CD4-positive, CD25-positive, alpha-beta regulatory T cell (primary cell): Measurements from ENCODE around the gene VANGL1. TPM values are rescaled to one million over a fixed set of nuclear protein-coding genes. Genes with fewer than 3 reads are reported as not detected.
A peak's percentile ranks its signal among the peaks of the same experiment; 100 is the strongest.

Experiments
- ATAC-seq, 2 donors: fragments of 150-1000 bp; cut with Tn5 transposase; one replicate each; pipeline ENCODE4 v1.10.0; 2021; ENCODE audit warnings: low read depth in 2 of 2, moderate number of reproducible peaks in 2 of 2, moderate library complexity in 1 of 2
- DNase-seq, 3 donors: peaks; one replicate each; pipeline versions ENCODE4 v3.0.0 to v3.0.0-alpha.2; 2012 to 2022; ENCODE audit warnings: mixed read lengths in 1 of 3
- H3K27ac ChIP-seq: one replicate; pipeline ENCODE4 v1.7.0; 2013; ENCODE audit warnings: mild to moderate bottlenecking, low read length; ENCODE audit not compliant: insufficient read depth, poor library complexity, severe bottlenecking
- H3K27me3 ChIP-seq: one replicate; pipeline ENCODE4 v1.7.0; 2013; ENCODE audit warnings: low read length; ENCODE audit not compliant: control insufficient read depth, insufficient read depth
- H3K36me3 ChIP-seq: one replicate; pipeline ENCODE4 v1.7.0; 2013; ENCODE audit warnings: mild to moderate bottlenecking, low read length, moderate library complexity; ENCODE audit not compliant: control insufficient read depth, insufficient read depth
- H3K4me1 ChIP-seq: 2 replicates; pipeline ENCODE4 v1.7.0; 2013; ENCODE audit warnings: mild to moderate bottlenecking, low read length; ENCODE audit not compliant: insufficient read depth, control insufficient read depth, poor library complexity, severe bottlenecking
- H3K4me3 ChIP-seq: one replicate; pipeline ENCODE4 v1.7.0; 2013; ENCODE audit warnings: low read depth, mild to moderate bottlenecking, low read length, moderate library complexity
- H3K9me3 ChIP-seq, 2 experiments: 1 replicate in 1 of 2; 2 replicates in 1 of 2; pipeline ENCODE4 v1.7.0; 2013; ENCODE audit warnings: low read length in 2 of 2, mild to moderate bottlenecking in 1 of 2, moderate library complexity in 1 of 2; ENCODE audit not compliant: control insufficient read depth in 2 of 2
- H3K27ac Mint-ChIP-seq, 3 donors: one replicate each; pipeline ENCODE4 v1.8.0; 2020 to 2022; ENCODE audit warnings: mild to moderate bottlenecking in 3 of 3, mixed read lengths in 3 of 3, moderate library complexity in 2 of 3
- H3K27me3 Mint-ChIP-seq: one replicate; pipeline ENCODE4 v1.8.0; 2022; ENCODE audit warnings: mild to moderate bottlenecking, mixed read lengths
- H3K36me3 Mint-ChIP-seq: one replicate; pipeline ENCODE4 v1.8.0; 2020; ENCODE audit warnings: mixed read lengths
- H3K4me1 Mint-ChIP-seq, 4 donors: one replicate each; pipeline ENCODE4 v1.8.0; 2020 to 2022; ENCODE audit warnings: mixed read lengths in 4 of 4, mild to moderate bottlenecking in 1 of 4
- H3K4me3 Mint-ChIP-seq, 4 donors: one replicate each; pipeline ENCODE4 v1.8.0; 2020 to 2022; ENCODE audit warnings: mild to moderate bottlenecking in 4 of 4, mixed read lengths in 4 of 4, moderate library complexity in 3 of 4
- H3K9me3 Mint-ChIP-seq, 7 donors: one replicate each; pipeline ENCODE4 v1.8.0; 2020 to 2022; ENCODE audit warnings: mixed read lengths in 7 of 7, mild to moderate bottlenecking in 3 of 7, moderate library complexity in 2 of 7
- polyA plus RNA-seq, 4 donors: library from polyadenylated mRNA; unstranded; fragments of 300-500 nt; fragmentation: Illumina TruSeq; gene quantifications; one replicate each; pipeline ENCODE4 v1.2.3, GENCODE V29; 2021
- total RNA-seq: library from RNA; stranded (reverse); gene quantifications from one replicate; pipeline ENCODE4 v1.2.3, GENCODE V29; 2022

The VANGL1 gene
- total and polyA plus RNA-seq, 5 donors from 2014 or later, result 3.6 to 10.7 (median 6.1) TPM

GRCh38 chr1:115723756-115724155 is 82.0 kb downstream of the VANGL1 start:
- no peak overlapping the region for H3K27ac Mint-ChIP-seq
- H3K4me3 Mint-ChIP-seq, result no peak overlapping the region
- H3K27me3 ChIP-seq, result no peaks in the 10 kb centered on the region
- no peaks in the 10 kb centered on the region for H3K4me1 ChIP-seq
- H3K4me1 Mint-ChIP-seq, result no peaks in the 10 kb centered on the region
- H3K27ac ChIP-seq, result no peak overlapping the region
- no peaks in the 10 kb centered on the region for H3K36me3 ChIP-seq
- no peaks in the 10 kb centered on the region for H3K36me3 Mint-ChIP-seq
- H3K9me3 ChIP-seq, result no peaks in the 10 kb centered on the region
- H3K9me3 Mint-ChIP-seq, result peaks cover 0 to 1% (median 0%) of the 10 kb centered on the region in 7 donors
- ATAC-seq (no peak), DNase-seq (no peak)
- no peak overlapping the region for H3K4me3 ChIP-seq
- peaks cover 25% of the 10 kb centered on the region for H3K27me3 Mint-ChIP-seq

- Histone ChIP-seq H3K27me3 (no peaks in the 10 kb centered on the region), H3K4me3 (no peak overlapping the region), H3K4me1 (no peaks in the 10 kb centered on the region), H3K36me3 (no peaks in the 10 kb centered on the region), H3K27ac (no peak overlapping the region), H3K9me3 (no peaks in the 10 kb centered on the region)
- Mint-ChIP-seq H3K4me1 (no peaks in the 10 kb centered on the region), H3K27ac (no peak overlapping the region), H3K4me3 (no peak overlapping the region), H3K27me3 (peaks cover 20% of the 10 kb centered on the region), H3K36me3 (no peaks in the 10 kb centered on the region), H3K9me3 (peaks cover 0 to 1% (median 0%) of the 10 kb centered on the region in 7 donors)
- DNase-seq (no peak), ATAC-seq (no peak)
Observed at GRCh38 chr1:115725600-115725999, 83.8 kb downstream of the VANGL1 start.

- Mint-ChIP-seq H3K9me3 (peaks cover 0 to 1% (median 0%) of the 10 kb centered on the region in 7 donors), H3K36me3 (no peaks in the 10 kb centered on the region), H3K27ac (no peak overlapping the region), H3K4me3 (no peak overlapping the region), H3K4me1 (no peaks in the 10 kb centered on the region), H3K27me3 (peaks cover 20% of the 10 kb centered on the region)
- H3K27me3 ChIP-seq, result no peaks in the 10 kb centered on the region
- H3K4me3 ChIP-seq, result no peak overlapping the region
- H3K27ac ChIP-seq, result no peak overlapping the region
- H3K9me3 ChIP-seq, result no peaks in the 10 kb centered on the region
- no peaks in the 10 kb centered on the region for H3K36me3 ChIP-seq
- DNase-seq, result no peak
- no peaks in the 10 kb centered on the region for H3K4me1 ChIP-seq
- ATAC-seq, result no peak
Observed at GRCh38 chr1:115726161-115726560, 84.4 kb downstream of the VANGL1 start.

GRCh38 chr1:115726570-115726969 is 84.8 kb downstream of the VANGL1 start:
- Histone ChIP-seq H3K27me3 (no peaks in the 10 kb centered on the region), H3K9me3 (no peaks in the 10 kb centered on the region), H3K27ac (no peak overlapping the region), H3K4me3 (no peak overlapping the region), H3K36me3 (no peaks in the 10 kb centered on the region), H3K4me1 (no peaks in the 10 kb centered on the region)
- H3K4me3 Mint-ChIP-seq, result no peak overlapping the region
- no peaks in the 10 kb centered on the region for H3K36me3 Mint-ChIP-seq
- ATAC-seq (no peak), DNase-seq (no peak)
- no peaks in the 10 kb centered on the region for H3K4me1 Mint-ChIP-seq
- peaks cover 20% of the 10 kb centered on the region for H3K27me3 Mint-ChIP-seq
- no peak overlapping the region for H3K27ac Mint-ChIP-seq
- peaks cover 0 to 1% (median 0%) of the 10 kb centered on the region in 7 donors for H3K9me3 Mint-ChIP-seq

GRCh38 chr1:115727706-115728249 is 86.0 kb downstream of the VANGL1 start:
- ATAC-seq (no peak), DNase-seq (no peak)
- Histone ChIP-seq H3K27me3 (no peaks in the 10 kb centered on the region), H3K36me3 (no peaks in the 10 kb centered on the region), H3K9me3 (no peaks in the 10 kb centered on the region), H3K4me3 (no peak overlapping the region), H3K27ac (no peak overlapping the region), H3K4me1 (no peaks in the 10 kb centered on the region)
- H3K4me3 Mint-ChIP-seq, result no peak overlapping the region
- peaks cover 0 to 1% (median 0%) of the 10 kb centered on the region in 7 donors for H3K9me3 Mint-ChIP-seq
- no peaks in the 10 kb centered on the region for H3K36me3 Mint-ChIP-seq
- H3K27ac Mint-ChIP-seq, result no peak overlapping the region
- no peaks in the 10 kb centered on the region for H3K4me1 Mint-ChIP-seq
- peaks cover 20% of the 10 kb centered on the region for H3K27me3 Mint-ChIP-seq

- Histone ChIP-seq H3K9me3 (no peaks in the 10 kb centered on the region), H3K27ac (no peak overlapping the region), H3K4me1 (no peaks in the 10 kb centered on the region), H3K4me3 (no peak overlapping the region), H3K36me3 (no peaks in the 10 kb centered on the region), H3K27me3 (no peaks in the 10 kb centered on the region)
- H3K4me1 Mint-ChIP-seq, result no peaks in the 10 kb centered on the region
- ATAC-seq (no peak), DNase-seq (no peak)
- H3K4me3 Mint-ChIP-seq, result no peak overlapping the region
- H3K9me3 Mint-ChIP-seq, result peaks cover 0 to 1% (median 0%) of the 10 kb centered on the region in 7 donors
- H3K27ac Mint-ChIP-seq, result no peak overlapping the region
- H3K27me3 Mint-ChIP-seq, result peaks cover 24% of the 10 kb centered on the region
- H3K36me3 Mint-ChIP-seq, result no peaks in the 10 kb centered on the region
Observed at GRCh38 chr1:115728341-115728740, 86.6 kb downstream of the VANGL1 start.

GRCh38 chr1:115729756-115730155 is 88.0 kb downstream of the VANGL1 start:
- Mint-ChIP-seq H3K9me3 (peaks cover 0 to 4% (median 0%) of the 10 kb centered on the region in 7 donors), H3K36me3 (no peaks in the 10 kb centered on the region), H3K4me3 (no peak overlapping the region), H3K27me3 (peaks cover 14% of the 10 kb centered on the region), H3K27ac (no peak overlapping the region), H3K4me1 (no peaks in the 10 kb centered on the region)
- Histone ChIP-seq H3K9me3 (no peaks in the 10 kb centered on the region), H3K36me3 (no peaks in the 10 kb centered on the region), H3K27ac (no peak overlapping the region), H3K4me1 (no peaks in the 10 kb centered on the region), H3K27me3 (no peaks in the 10 kb centered on the region), H3K4me3 (no peak overlapping the region)
- DNase-seq (no peak), ATAC-seq (no peak)

- H3K4me3 ChIP-seq, result no peak overlapping the region
- Mint-ChIP-seq H3K36me3 (no peaks in the 10 kb centered on the region), H3K27ac (peak overlapping the region in 1 of 3 donors; percentile 27), H3K4me1 (no peaks in the 10 kb centered on the region), H3K27me3 (peaks cover 12% of the 10 kb centered on the region), H3K9me3 (peaks cover 0 to 4% (median 0%) of the 10 kb centered on the region in 7 donors), H3K4me3 (no peak overlapping the region)
- no peaks in the 10 kb centered on the region for H3K36me3 ChIP-seq
- no peaks in the 10 kb centered on the region for H3K4me1 ChIP-seq
- DNase-seq (no peak), ATAC-seq (no peak)
- H3K9me3 ChIP-seq, result no peaks in the 10 kb centered on the region
- H3K27me3 ChIP-seq, result no peaks in the 10 kb centered on the region
- H3K27ac ChIP-seq, result no peak overlapping the region
Observed at GRCh38 chr1:115732316-115732715, 90.5 kb downstream of the VANGL1 start.
